HCT116 (cell line): Measurements from ENCODE around the gene NSUN7.

Source experiments
- CTCF ChIP-seq, 3 experiments: fragments of 200-600 bp in 1 of 3; sonication (generic) in 1 of 3; IDR thresholded peaks in 2 of 3; conservative IDR thresholded peaks in 1 of 3; 2 replicates each; pipeline ENCODE4 v1.5.1; 2012 to 2017; ENCODE audit warnings: low read depth in 2 of 3, low read length in 2 of 3, antibody characterized with exemption in 1 of 3, borderline replicate concordance in 1 of 3, control low read depth in 1 of 3, mild to moderate bottlenecking in 1 of 3, mixed read lengths in 1 of 3, mixed run types in 1 of 3, moderate library complexity in 1 of 3; ENCODE audit not compliant: insufficient read depth in 1 of 3
- EZH2 ChIP-seq: fragments of 200-600 bp; sonication (generic); IDR thresholded peaks from 2 replicates; pipeline ENCODE4 v1.6.1; 2017; ENCODE audit warnings: antibody characterized with exemption, mixed run types
- POLR2A ChIP-seq: IDR thresholded peaks from 2 replicates; pipeline ENCODE4 v1.7.0; 2011; ENCODE audit warnings: borderline replicate concordance; ENCODE audit not compliant: insufficient read depth, insufficient read length; ENCODE audit errors: extremely low read depth
- POLR2AphosphoS5 ChIP-seq: IDR thresholded peaks from 2 replicates; pipeline ENCODE4 v1.6.1; 2011; ENCODE audit warnings: mild to moderate bottlenecking, low read depth, low read length, moderate library complexity
- RAD21 ChIP-seq: IDR thresholded peaks from 2 replicates; pipeline ENCODE4 v1.6.1; 2012; ENCODE audit warnings: low read depth, mild to moderate bottlenecking
- REST ChIP-seq: IDR thresholded peaks from 2 replicates; pipeline ENCODE4 v1.6.1; 2012; ENCODE audit warnings: low read depth

- no peak for TF ChIP-seq EZH2
- no peak for TF ChIP-seq CTCF (IDR thresholded peaks at IDR 0.05 in 2 of 3, conservative IDR thresholded peaks at IDR 0.05 in 1 of 3; ENCODE audit: borderline replicate concordance in 1 of 3, insufficient read depth in 1 of 3, low read depth in 2 of 3, low read length in 2 of 3)
- TF ChIP-seq POLR2AphosphoS5: no peak
- no peak for TF ChIP-seq REST
- no peak for TF ChIP-seq POLR2A
- no peak for TF ChIP-seq RAD21
Measured at GRCh38 chr4:40702800-40703151, 47.0 kb upstream of the NSUN7 start.
